Measurements from ENCODE around the gene TGFB3. TPM values are rescaled to one million over a fixed set of nuclear protein-coding genes. Genes with fewer than 3 reads are reported as not detected.
A peak's percentile ranks its signal among the peaks of the same experiment; 100 is the strongest.

Gene TGFB3
- total RNA-seq, 1 donor from 2014 or later: 1.3 TPM

DNA sequence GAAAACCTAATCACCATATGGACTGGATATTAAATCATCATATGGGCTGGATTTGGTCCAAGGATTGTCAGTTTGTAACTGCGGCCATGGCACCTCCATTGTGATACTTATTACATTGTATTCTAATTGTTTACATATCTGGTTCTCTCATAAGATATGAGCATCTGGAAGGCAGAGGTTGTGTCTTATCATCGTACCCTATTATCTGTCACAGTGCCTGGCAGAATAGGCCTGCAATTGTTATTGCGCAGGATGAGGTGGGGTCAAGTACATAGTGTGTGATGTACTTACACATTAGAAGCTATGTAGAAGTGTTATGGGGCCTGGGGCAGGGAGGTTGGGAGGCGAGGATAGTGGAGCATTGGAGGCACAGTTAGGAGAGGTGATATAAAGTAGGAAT is 8.5 kb upstream of the TGFB3 start:
- no peak for DNase-seq (ENCODE audit: low read depth)
- TF ChIP-seq CTCF (conservative IDR thresholded peaks at IDR 0.05; ENCODE audit: low read depth, low read length): no peak
- no peak overlapping the region for H3K4me3 ChIP-seq (ENCODE audit: low read depth, low read length)

- no peak for TF ChIP-seq CTCF (conservative IDR thresholded peaks at IDR 0.05; ENCODE audit: low read depth, low read length)
- no peak overlapping the region for H3K4me3 ChIP-seq (ENCODE audit: low read depth, low read length)
- DNase-seq (ENCODE audit: low read depth): peak; percentile 71
Measured at GRCh38 chr14:75989134-75989533, 7.3 kb upstream of the TGFB3 start.

DNA sequence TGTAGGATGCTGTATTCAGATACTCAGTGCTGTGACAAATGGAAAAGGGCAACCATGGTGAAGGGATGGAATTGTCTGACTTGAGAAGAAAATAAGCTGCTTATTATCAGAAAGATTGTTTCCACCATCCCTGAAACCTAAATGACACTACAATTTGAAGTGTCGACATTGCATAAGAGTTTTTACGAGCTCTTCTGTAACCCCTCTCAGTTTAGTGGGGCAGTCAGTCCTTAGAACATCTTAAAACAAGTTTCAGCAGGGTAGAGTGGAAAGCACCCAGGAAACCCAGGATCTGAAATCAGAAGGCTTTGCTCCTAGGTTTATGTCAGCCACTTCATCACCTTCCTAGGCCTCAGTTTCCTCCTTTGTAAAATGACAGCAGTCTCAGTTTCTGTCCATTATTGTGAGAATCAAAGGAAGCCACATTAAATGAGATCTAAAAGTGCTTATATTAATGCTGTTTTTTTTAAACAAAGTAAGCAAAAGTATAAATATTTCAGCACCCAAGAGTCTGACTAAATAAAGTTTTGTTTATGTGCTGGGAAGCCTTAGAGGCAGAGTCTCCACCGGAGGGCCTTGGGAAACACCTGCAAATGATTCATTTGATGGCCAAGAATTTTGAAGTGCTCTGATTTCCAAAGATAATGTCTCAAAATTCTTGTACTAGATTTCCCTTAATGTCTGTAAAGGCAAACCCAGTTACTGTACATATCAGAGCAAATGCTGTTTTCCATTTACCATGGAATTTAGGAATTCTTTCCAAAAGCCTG is 5.6 kb upstream of the TGFB3 start:
- H3K4me3 ChIP-seq (ENCODE audit: low read depth, low read length): no peak overlapping the region
- no peak for TF ChIP-seq CTCF (conservative IDR thresholded peaks at IDR 0.05; ENCODE audit: low read depth, low read length)
- DNase-seq (ENCODE audit: low read depth): no peak

DNA sequence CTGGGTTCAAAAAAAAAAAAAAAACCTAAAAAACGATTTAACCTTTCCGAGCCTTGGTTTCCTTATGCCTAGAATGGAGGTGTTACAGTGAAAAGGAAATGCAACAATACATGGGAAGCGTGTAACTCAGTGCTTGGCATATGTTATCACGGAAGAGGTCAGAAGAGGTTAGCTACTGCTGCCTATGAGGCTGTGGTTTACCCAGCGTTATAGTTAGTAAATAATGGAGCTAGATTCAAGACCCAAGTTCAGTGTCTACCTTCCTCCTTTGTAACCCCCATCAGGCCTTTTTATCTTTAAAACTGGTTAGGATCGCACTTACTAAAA is 4.6 kb upstream of the TGFB3 start:
- H3K4me3 ChIP-seq (ENCODE audit: low read depth, low read length): peak overlapping the region; percentile 98
- no peak for DNase-seq (ENCODE audit: low read depth)
- no peak for TF ChIP-seq CTCF (conservative IDR thresholded peaks at IDR 0.05; ENCODE audit: low read depth, low read length)

DNA sequence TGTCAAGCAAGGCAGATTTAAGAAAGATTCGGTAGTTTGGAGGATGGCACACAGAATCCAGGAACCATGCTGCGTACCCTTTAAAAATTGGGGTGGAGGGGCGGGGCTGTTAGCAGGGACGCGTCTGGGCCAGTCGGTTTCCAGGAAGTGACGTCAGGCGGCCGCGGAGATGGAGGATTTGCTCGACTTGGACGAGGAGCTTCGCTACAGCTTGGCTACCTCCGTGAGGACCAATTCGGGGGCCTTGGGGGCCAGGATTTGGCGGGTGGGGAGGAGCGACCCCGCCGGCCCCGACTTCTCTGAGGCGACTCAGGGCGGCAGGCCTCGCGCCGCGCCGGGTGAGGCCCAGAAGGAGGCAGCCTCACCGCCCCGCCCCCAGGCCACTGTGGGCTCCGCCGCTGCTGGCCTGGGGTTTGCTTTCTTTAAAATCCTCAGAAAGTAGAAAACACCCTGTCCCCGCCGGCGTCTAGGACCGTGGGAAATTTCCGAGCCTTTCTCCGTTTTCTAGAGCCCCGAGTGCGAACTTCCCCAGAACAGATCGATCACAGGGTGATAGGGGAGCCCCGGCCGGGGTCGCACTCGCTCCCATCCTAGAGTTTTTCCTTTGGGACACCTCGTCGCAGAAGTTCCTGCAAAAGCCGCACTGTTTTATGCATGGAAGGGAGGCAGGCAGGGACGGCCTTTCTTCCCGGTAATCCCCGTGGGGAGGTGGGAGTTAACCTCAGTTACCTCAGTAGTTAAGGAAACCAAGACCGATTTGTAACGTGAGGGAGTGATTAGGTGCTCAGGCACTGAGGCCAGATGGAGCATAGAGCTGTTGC is 4.0 kb upstream of the TGFB3 start, which contains the start of gene IFT43:
TSS of gene IFT43 (plus strand) at position 146 of the 821 bp plus-strand sequence. CDS start at position 170, 24 bp downstream.
- DNase-seq (ENCODE audit: low read depth): no peak
- H3K4me3 ChIP-seq (ENCODE audit: low read depth, low read length): peak within 1 kb of the TSS; percentile 98
- TF ChIP-seq CTCF (conservative IDR thresholded peaks at IDR 0.05; ENCODE audit: low read depth, low read length): no peak

DNA sequence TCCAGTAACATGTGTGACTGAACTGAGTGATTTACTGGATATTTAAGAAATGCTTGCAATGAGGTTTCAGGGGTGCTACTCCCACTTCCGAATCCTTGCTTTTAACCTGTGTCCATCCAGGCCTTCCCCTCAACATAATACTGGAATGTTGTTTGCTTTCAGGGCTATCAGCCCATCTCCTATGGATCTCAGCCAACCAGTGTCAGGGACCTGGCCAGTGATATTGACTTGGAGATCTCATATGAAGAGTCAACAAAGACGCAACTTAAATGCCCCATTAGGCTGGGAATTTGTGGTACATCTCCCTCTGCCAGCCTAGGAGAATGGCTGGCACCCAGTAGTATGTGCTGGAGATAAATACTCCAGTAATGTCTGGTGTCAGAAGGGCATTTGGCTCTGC is 2.9 kb upstream of the TGFB3 start:
- TF ChIP-seq CTCF (conservative IDR thresholded peaks at IDR 0.05; ENCODE audit: low read depth, low read length): no peak
- no peak for DNase-seq (ENCODE audit: low read depth)
- no peak overlapping the region for H3K4me3 ChIP-seq (ENCODE audit: low read depth, low read length)

Data from epithelial cell of proximal tubule (primary cell).